AG09309 (cell line): Measurements from ENCODE around the gene PJA1.

Experiments
- DNase-seq: peaks from one replicate; pipeline ENCODE4 v3.0.0-alpha.2; 2010; ENCODE audit warnings: low read depth
- H3K4me3 ChIP-seq: 2 replicates; pipeline ENCODE4 v1.5.1; 2011; ENCODE audit warnings: mild to moderate bottlenecking, low read depth, low read length, moderate library complexity; ENCODE audit not compliant: control insufficient read depth
- CTCF ChIP-seq: IDR thresholded peaks from 2 replicates; pipeline ENCODE4 v1.5.1; 2011; ENCODE audit warnings: mild to moderate bottlenecking, low read depth, low read length, inconsistent platforms; ENCODE audit not compliant: insufficient read depth, control insufficient read depth; ENCODE audit errors: missing control alignments

PJA1 gene

GRCh38 chrX:69186651-69187050 is 21.4 kb upstream of the PJA1 start:
- DNase-seq: no peak
- no peak for TF ChIP-seq CTCF
- H3K4me3 ChIP-seq: no peak overlapping the region

- TF ChIP-seq CTCF: no peak
- no peak overlapping the region for H3K4me3 ChIP-seq
- DNase-seq: no peak
These were observed 20.6 kb upstream of the PJA1 start for GRCh38 chrX:69185886-69186285.

- DNase-seq: no peak
These were observed 19.9 kb upstream of the PJA1 start for GRCh38 chrX:69185141-69185540.

GRCh38 chrX:69182818-69183380 is 17.6 kb upstream of the PJA1 start:
- H3K4me3 ChIP-seq: no peak overlapping the region
- TF ChIP-seq CTCF: no peak
- no peak for DNase-seq

More at GRCh38 chrX:69185141-69185540, 19.9 kb upstream of the PJA1 start:
- no peak for TF ChIP-seq CTCF
- H3K4me3 ChIP-seq: no peak overlapping the region

- no peak for DNase-seq
- no peak for TF ChIP-seq CTCF
- no peak overlapping the region for H3K4me3 ChIP-seq
These were observed 14.2 kb upstream of the PJA1 start for GRCh38 chrX:69179380-69179911.

GRCh38 chrX:69178592-69178991 is 13.3 kb upstream of the PJA1 start:
- no peak overlapping the region for H3K4me3 ChIP-seq
- TF ChIP-seq CTCF: no peak
- no peak for DNase-seq
